ENCODE measurements around the gene TBC1D19.
"Not testable (repeated sequence)": the region's sequence is repeated elsewhere in the genome, so short reads cannot be mapped to it uniquely, and the experiment has no call there.

The TBC1D19 gene

GRCh38 chr4:26687728-26688127, 103.8 kb downstream of the TBC1D19 start:
- Histone ChIP-seq H3K36me3 (ENCODE audit: insufficient read depth, low read length) (no peaks in the 10 kb centered on the region), H3K4me1 (ENCODE audit: insufficient read depth, low read length) (no peaks in the 10 kb centered on the region), H3K27me3 (ENCODE audit: control insufficient read depth in 1 of 2, insufficient read depth in 2 of 2, low read length in 2 of 2) (no peaks in the 10 kb centered on the region), H3K27ac (ENCODE audit: low read depth, low read length) (no peak overlapping the region), H3K9me3 (ENCODE audit: low read length) (peaks cover 3% of the 10 kb centered on the region), H3K9ac (ENCODE audit: low read length) (no peak overlapping the region), H3K4me3 (ENCODE audit: low read depth in 1 of 2, low read length in 2 of 2) (no peak overlapping the region)

- no peaks in the 10 kb centered on the region for H3K36me3 ChIP-seq (ENCODE audit: insufficient read depth, low read length)
- H3K27me3 ChIP-seq (ENCODE audit: control insufficient read depth in 1 of 2, insufficient read depth in 2 of 2, low read length in 2 of 2), result no peaks in the 10 kb centered on the region
- H3K4me3 ChIP-seq (ENCODE audit: low read depth in 1 of 2, low read length in 2 of 2), result no peak overlapping the region
- peaks cover 3% of the 10 kb centered on the region for H3K9me3 ChIP-seq (ENCODE audit: low read length)
- no peaks in the 10 kb centered on the region for H3K4me1 ChIP-seq (ENCODE audit: insufficient read depth, low read length)
- no peak overlapping the region for H3K27ac ChIP-seq (ENCODE audit: low read depth, low read length)
- H3K9ac ChIP-seq (ENCODE audit: low read length), result no peak overlapping the region
Measured at GRCh38 chr4:26690506-26690905, 106.6 kb downstream of the TBC1D19 start.

GRCh38 chr4:26692014-26692726, 108.3 kb downstream of the TBC1D19 start:
- H3K4me3 ChIP-seq (ENCODE audit: low read depth in 1 of 2, low read length in 2 of 2), result no peak overlapping the region
- no peaks in the 10 kb centered on the region for H3K36me3 ChIP-seq (ENCODE audit: insufficient read depth, low read length)
- H3K27me3 ChIP-seq (ENCODE audit: control insufficient read depth in 1 of 2, insufficient read depth in 2 of 2, low read length in 2 of 2), result no peaks in the 10 kb centered on the region
- no peak overlapping the region for H3K9ac ChIP-seq (ENCODE audit: low read length)
- no peak overlapping the region for H3K27ac ChIP-seq (ENCODE audit: low read depth, low read length)
- H3K4me1 ChIP-seq (ENCODE audit: insufficient read depth, low read length), result no peaks in the 10 kb centered on the region
- peaks cover 3% of the 10 kb centered on the region for H3K9me3 ChIP-seq (ENCODE audit: low read length)

- not testable (repeated sequence) for H3K4me3 ChIP-seq (ENCODE audit: low read depth in 1 of 2, low read length in 2 of 2); H3K27me3 ChIP-seq (ENCODE audit: control insufficient read depth in 1 of 2, insufficient read depth in 2 of 2, low read length in 2 of 2); H3K27ac ChIP-seq (ENCODE audit: low read depth, low read length); H3K9ac ChIP-seq (ENCODE audit: low read length); H3K36me3 ChIP-seq (ENCODE audit: insufficient read depth, low read length); H3K9me3 ChIP-seq (ENCODE audit: low read length); H3K4me1 ChIP-seq (ENCODE audit: insufficient read depth, low read length)
Measured at GRCh38 chr4:26694131-26694530, 110.2 kb downstream of the TBC1D19 start.

GRCh38 chr4:26700110-26700509, 116.2 kb downstream of the TBC1D19 start:
- no peaks in the 10 kb centered on the region for H3K36me3 ChIP-seq (ENCODE audit: insufficient read depth, low read length)
- no peaks in the 10 kb centered on the region for H3K27me3 ChIP-seq (ENCODE audit: control insufficient read depth in 1 of 2, insufficient read depth in 2 of 2, low read length in 2 of 2)
- no peak overlapping the region for H3K9ac ChIP-seq (ENCODE audit: low read length)
- no peak overlapping the region for H3K27ac ChIP-seq (ENCODE audit: low read depth, low read length)
- H3K4me1 ChIP-seq (ENCODE audit: insufficient read depth, low read length), result no peaks in the 10 kb centered on the region
- no peak overlapping the region for H3K4me3 ChIP-seq (ENCODE audit: low read depth in 1 of 2, low read length in 2 of 2)
- no peaks in the 10 kb centered on the region for H3K9me3 ChIP-seq (ENCODE audit: low read length)

- H3K27ac ChIP-seq (ENCODE audit: low read depth, low read length), result no peak overlapping the region
- H3K9ac ChIP-seq (ENCODE audit: low read length), result no peak overlapping the region
- no peaks in the 10 kb centered on the region for H3K27me3 ChIP-seq (ENCODE audit: control insufficient read depth in 1 of 2, insufficient read depth in 2 of 2, low read length in 2 of 2)
- H3K9me3 ChIP-seq (ENCODE audit: low read length), result no peaks in the 10 kb centered on the region
- no peaks in the 10 kb centered on the region for H3K4me1 ChIP-seq (ENCODE audit: insufficient read depth, low read length)
- no peak overlapping the region for H3K4me3 ChIP-seq (ENCODE audit: low read depth in 1 of 2, low read length in 2 of 2)
- no peaks in the 10 kb centered on the region for H3K36me3 ChIP-seq (ENCODE audit: insufficient read depth, low read length)
Measured at GRCh38 chr4:26701095-26701494, 117.2 kb downstream of the TBC1D19 start.

- Histone ChIP-seq H3K9ac (ENCODE audit: low read length) (no peak overlapping the region), H3K4me3 (ENCODE audit: low read depth in 1 of 2, low read length in 2 of 2) (no peak overlapping the region), H3K27me3 (ENCODE audit: control insufficient read depth in 1 of 2, insufficient read depth in 2 of 2, low read length in 2 of 2) (no peaks in the 10 kb centered on the region), H3K36me3 (ENCODE audit: insufficient read depth, low read length) (no peaks in the 10 kb centered on the region), H3K9me3 (ENCODE audit: low read length) (no peaks in the 10 kb centered on the region), H3K4me1 (ENCODE audit: insufficient read depth, low read length) (no peaks in the 10 kb centered on the region), H3K27ac (ENCODE audit: low read depth, low read length) (no peak overlapping the region)
Measured at GRCh38 chr4:26701786-26702227, 117.9 kb downstream of the TBC1D19 start.

- Histone ChIP-seq H3K4me3 (ENCODE audit: low read depth in 1 of 2, low read length in 2 of 2) (no peak overlapping the region), H3K4me1 (ENCODE audit: insufficient read depth, low read length) (no peaks in the 10 kb centered on the region), H3K27me3 (ENCODE audit: control insufficient read depth in 1 of 2, insufficient read depth in 2 of 2, low read length in 2 of 2) (no peaks in the 10 kb centered on the region), H3K9me3 (ENCODE audit: low read length) (no peaks in the 10 kb centered on the region), H3K27ac (ENCODE audit: low read depth, low read length) (no peak overlapping the region), H3K9ac (ENCODE audit: low read length) (no peak overlapping the region), H3K36me3 (ENCODE audit: insufficient read depth, low read length) (no peaks in the 10 kb centered on the region)
Measured at GRCh38 chr4:26707342-26707741, 123.5 kb downstream of the TBC1D19 start.

- H3K36me3 ChIP-seq (ENCODE audit: insufficient read depth, low read length), result no peaks in the 10 kb centered on the region
- H3K9me3 ChIP-seq (ENCODE audit: low read length), result no peaks in the 10 kb centered on the region
- no peak overlapping the region for H3K27ac ChIP-seq (ENCODE audit: low read depth, low read length)
- H3K27me3 ChIP-seq (ENCODE audit: control insufficient read depth in 1 of 2, insufficient read depth in 2 of 2, low read length in 2 of 2), result no peaks in the 10 kb centered on the region
- no peak overlapping the region for H3K9ac ChIP-seq (ENCODE audit: low read length)
- no peaks in the 10 kb centered on the region for H3K4me1 ChIP-seq (ENCODE audit: insufficient read depth, low read length)
- no peak overlapping the region for H3K4me3 ChIP-seq (ENCODE audit: low read depth in 1 of 2, low read length in 2 of 2)
Measured at GRCh38 chr4:26709246-26709645, 125.4 kb downstream of the TBC1D19 start.

GRCh38 chr4:26713563-26714151, 129.8 kb downstream of the TBC1D19 start:
- H3K4me1 ChIP-seq (ENCODE audit: insufficient read depth, low read length), result no peaks in the 10 kb centered on the region
- no peak overlapping the region for H3K4me3 ChIP-seq (ENCODE audit: low read depth in 1 of 2, low read length in 2 of 2)
- no peak overlapping the region for H3K27ac ChIP-seq (ENCODE audit: low read depth, low read length)
- no peak overlapping the region for H3K9ac ChIP-seq (ENCODE audit: low read length)
- H3K36me3 ChIP-seq (ENCODE audit: insufficient read depth, low read length), result no peaks in the 10 kb centered on the region
- H3K27me3 ChIP-seq (ENCODE audit: control insufficient read depth in 1 of 2, insufficient read depth in 2 of 2, low read length in 2 of 2), result no peaks in the 10 kb centered on the region
- H3K9me3 ChIP-seq (ENCODE audit: low read length), result no peaks in the 10 kb centered on the region

GRCh38 chr4:26715636-26716242, 131.9 kb downstream of the TBC1D19 start:
- no peaks in the 10 kb centered on the region for H3K4me1 ChIP-seq (ENCODE audit: insufficient read depth, low read length)
- H3K27ac ChIP-seq (ENCODE audit: low read depth, low read length), result no peak overlapping the region

More at GRCh38 chr4:26715636-26716242, 131.9 kb downstream of the TBC1D19 start:
- H3K9ac ChIP-seq (ENCODE audit: low read length), result no peak overlapping the region
- no peak overlapping the region for H3K4me3 ChIP-seq (ENCODE audit: low read depth in 1 of 2, low read length in 2 of 2)
- H3K9me3 ChIP-seq (ENCODE audit: low read length), result no peaks in the 10 kb centered on the region
- H3K27me3 ChIP-seq (ENCODE audit: control insufficient read depth in 1 of 2, insufficient read depth in 2 of 2, low read length in 2 of 2), result no peaks in the 10 kb centered on the region
- no peaks in the 10 kb centered on the region for H3K36me3 ChIP-seq (ENCODE audit: insufficient read depth, low read length)

Data from muscle layer of colon (tissue), 2 donors.